ENCODE data around the gene KCNG2.
"Not testable (repeated sequence)": the region's sequence is repeated elsewhere in the genome, so short reads cannot be mapped to it uniquely, and the experiment has no call there.

Gene KCNG2

GRCh38 chr18:79855147-79855933 lies 57.6 kb downstream of the KCNG2 start:
- no peak for DNase-seq

- no peak for DNase-seq
Observed at GRCh38 chr18:79856119-79857007, 58.6 kb downstream of the KCNG2 start.

DNA sequence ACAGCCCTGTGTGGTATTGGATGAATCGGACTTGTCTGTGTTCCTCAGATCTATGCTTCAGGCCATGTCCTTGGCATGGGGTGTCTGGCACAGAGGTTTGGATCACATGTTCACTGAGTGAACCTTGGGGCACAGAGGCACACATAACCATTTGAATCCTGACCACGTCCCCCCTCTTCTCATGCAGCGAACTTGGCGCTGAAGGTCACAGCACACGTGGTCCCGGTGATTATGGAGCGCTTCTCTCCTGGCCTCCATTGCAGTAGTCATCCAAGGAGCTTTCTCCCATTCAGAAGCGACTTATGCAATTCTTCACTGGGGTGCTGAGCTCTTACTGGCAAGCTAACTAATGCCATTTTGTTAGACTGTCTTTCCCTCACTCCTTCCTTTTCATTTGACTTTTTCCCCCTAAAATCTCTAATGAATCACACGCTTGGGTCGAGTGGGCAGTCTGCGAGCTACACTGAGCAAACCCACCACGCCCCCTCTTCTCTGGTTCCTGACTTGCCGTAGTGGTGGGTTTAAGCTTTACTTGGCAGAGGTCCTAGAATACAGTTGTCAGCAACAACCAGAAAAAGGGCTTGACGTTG lies 59.4 kb downstream of the KCNG2 start:
- DNase-seq, result no peak

DNA sequence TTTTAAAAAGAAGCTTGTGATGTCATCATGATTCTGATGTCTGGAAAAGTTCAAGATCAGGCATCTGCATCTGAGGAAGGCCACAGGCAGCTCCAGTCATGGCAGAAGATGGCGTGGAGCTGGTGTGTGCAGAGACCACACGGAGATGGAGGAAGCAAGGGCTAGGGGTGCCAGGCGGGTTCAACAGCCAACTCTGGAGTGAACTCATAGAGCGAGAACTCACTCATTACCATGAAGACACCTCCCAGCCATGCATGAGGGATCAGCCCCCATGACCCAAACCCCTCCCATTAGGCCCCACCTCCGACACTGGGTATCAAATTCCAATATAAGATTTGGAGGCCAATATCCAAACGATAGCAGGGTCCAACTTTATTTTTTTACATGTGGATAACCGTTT lies 61.6 kb downstream of the KCNG2 start:
- no peak for DNase-seq

DNA sequence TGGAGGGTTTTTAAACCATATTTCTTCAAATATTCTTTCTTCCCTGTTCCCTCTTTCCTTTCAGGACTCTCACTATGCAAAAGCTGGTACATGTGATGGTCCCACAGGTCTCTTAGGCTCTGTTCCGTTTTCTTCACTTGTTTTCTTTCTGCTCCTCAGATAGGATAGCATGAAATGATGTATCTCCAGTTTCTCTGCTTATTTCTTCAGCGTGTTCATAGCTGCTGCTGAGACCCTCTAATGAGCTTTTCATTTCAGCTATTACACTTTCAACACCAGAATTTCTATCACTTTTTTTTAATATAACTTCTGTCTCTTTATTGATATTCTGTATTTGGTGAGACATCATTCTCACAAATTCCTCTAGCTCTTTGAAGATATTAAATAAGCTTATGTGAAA lies 63.9 kb downstream of the KCNG2 start:
- no peak for DNase-seq

DNA sequence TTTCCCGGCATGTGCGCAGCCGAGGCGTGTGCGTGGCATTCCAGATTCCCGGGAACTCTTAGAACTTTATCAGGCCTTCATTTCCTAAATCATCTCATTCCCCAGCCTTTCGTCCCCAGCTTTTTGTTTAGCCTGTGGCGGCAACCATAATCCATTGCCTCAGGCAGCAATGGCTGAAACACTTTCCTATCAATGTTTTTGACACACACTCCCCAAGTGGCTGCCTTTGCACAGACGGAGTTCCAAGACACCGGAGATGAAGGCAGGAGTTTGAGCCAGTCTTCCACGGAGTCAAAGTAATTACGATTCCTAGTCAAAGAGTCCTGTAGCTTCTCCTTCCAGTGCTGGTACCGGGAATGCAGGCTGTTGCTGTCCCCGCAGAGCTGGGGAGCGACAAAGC lies 64.8 kb downstream of the KCNG2 start:
- DNase-seq, result no peak

- DNase-seq, result no peak
Observed at GRCh38 chr18:79863161-79864005, 65.6 kb downstream of the KCNG2 start.

DNA sequence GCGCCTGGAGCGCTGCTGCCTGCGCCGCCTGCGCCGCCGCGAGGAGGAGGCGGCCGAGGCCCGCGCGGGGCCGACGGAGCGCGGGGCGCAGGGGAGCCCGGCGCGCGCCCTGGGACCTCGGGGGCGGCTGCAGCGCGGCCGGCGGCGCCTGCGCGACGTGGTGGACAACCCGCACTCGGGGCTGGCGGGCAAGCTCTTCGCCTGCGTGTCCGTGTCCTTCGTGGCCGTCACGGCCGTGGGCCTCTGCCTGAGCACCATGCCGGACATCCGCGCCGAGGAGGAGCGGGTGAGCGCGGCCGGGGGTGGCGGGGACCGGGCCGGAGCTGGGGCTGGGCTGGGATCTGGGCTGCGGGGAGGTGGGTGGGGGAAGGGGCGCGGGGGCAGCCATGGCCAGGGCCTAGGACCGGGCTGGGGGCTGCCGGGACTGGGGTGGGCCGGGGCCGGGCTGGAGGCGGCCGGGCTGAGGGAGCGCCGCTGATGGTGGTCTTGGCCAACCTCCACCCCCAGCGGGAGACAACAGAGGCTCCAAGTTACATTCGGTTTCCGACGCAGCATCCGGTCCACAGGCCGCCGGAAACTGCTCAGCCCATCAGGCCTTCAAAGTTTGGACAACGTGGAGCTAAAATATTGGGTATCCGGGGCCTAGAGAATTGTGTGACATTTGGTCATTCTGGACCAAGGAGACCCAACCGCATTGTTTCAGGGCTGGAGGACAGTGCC lies 66.4 kb downstream of the KCNG2 start:
- no peak for DNase-seq

DNA sequence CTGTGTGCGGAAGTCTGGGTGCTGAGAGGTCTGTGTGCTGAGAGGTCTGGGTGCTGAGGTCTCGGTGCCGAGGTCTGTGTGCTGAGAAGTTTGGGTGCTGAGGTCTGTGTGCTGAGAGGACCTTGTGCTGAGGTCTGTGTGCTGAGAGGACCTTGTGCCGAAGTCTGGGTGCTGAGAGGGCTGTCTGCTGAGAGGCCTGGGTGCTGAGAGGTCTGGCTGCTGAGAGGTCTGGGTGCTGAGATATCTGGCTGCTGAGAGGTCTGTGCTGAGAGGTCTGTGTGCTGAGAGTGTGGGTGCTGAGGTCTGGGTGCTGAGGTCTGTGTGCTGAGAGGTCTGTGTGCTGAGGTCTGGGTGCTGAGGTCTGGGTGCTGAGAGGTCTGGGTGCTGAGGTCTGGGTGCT lies 67.2 kb downstream of the KCNG2 start:
- DNase-seq, result not testable (repeated sequence)

GRCh38 chr18:79865951-79866350 lies 68.2 kb downstream of the KCNG2 start:
- DNase-seq, result not testable (repeated sequence)

GRCh38 chr18:79866889-79867574 lies 69.3 kb downstream of the KCNG2 start:
- DNase-seq, result no peak

DNA sequence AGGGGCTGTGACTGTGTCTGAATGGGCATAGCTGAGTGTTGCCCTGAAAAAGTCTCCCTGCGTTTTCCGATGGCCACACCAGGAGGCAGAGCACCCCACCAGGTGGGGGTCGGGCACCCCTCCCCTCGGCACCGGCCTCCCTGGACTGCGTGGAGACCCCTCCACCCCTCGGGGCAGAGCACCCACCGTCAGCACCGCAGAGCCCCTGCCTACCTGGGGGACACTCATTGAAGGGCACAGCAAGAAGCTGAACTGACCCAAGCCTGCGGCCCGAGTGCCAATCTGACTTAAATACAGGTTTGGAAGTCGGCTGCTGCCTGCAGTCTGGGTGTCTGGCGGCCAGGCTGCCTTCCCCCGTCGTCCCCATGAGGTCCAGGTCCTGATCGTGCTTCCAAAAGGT lies 69.9 kb downstream of the KCNG2 start:
- no peak for DNase-seq

GRCh38 chr18:79868168-79868784 lies 70.5 kb downstream of the KCNG2 start:
- DNase-seq, result no peak

- no peak for DNase-seq
Observed at GRCh38 chr18:79868811-79869541, 71.2 kb downstream of the KCNG2 start.

DNA sequence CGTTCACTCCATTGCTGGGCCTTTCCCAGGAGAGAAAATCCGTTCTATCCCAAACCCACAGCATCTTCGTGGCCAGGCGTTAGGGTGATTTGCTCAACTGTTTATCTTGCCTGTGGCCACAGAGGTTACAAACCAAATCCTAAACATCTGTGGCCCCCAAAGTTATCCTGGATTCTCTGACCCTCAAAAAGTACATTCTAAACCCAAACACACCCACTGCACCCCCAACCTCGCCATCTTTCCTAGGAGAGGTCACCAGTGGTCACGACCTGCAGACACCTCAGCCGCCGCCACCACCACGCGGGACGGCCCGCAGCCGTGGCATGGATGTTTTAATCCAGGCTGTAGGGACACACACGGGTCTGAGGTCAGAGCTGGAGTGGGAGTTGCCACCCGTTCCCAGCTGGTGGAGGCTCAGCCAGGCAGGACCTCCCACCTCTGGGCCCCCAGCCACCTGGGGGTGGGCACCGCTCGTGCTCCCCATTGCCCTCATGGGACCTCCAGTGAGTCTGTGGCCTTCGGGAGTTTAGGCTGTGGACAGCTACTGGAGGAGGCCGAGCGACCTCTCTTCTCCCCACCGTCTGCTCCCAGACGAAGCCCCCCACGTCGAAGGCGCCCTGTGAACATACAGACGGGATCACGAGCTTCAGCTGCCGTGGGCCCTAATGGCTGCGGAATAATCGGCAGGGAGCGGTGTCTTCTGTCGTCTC lies 72.0 kb downstream of the KCNG2 start:
- no peak for DNase-seq

DNA sequence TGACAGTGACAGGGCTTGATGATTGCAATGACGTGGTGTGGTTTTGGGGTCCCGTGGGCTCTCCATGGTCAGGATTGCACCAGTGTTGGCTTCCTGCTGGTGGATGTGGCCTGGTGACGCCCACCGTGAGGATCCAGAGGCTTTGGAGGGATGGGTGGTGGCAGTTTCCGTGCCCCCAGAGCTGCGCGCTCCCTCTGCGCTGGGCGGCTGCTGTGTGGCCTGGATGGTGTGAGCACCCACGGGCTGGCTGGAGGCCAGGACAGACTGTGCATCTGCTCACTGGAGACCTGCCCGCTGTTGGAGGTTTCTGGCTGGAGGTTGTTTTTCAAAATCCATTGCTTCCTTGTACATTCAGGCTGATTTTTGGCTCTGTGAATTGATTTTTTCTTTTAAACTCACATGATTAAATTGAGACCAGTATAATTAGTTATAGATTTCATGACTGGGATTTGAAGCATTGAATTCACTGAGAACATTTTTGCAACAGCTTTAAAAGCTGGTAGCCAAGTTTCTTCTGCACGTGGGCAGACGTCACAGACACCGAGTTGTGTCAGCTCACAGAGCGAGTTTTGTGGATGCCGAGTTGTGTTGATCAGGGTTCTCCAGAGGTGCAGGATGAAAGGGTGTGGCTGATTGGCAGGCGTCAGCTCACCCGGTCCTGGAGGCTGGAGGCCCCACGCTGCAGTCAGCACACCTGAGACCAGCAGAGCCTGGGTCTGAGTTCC lies 72.7 kb downstream of the KCNG2 start:
- no peak for DNase-seq

- DNase-seq, result no peak
Observed at GRCh38 chr18:79871026-79871390, 73.3 kb downstream of the KCNG2 start.

GRCh38 chr18:79871481-79872091 lies 73.8 kb downstream of the KCNG2 start:
- DNase-seq, result no peak
